Heart right ventricle (tissue), 16 donors: Measurements from ENCODE around the gene MX1. TPM values are rescaled to one million over a fixed set of nuclear protein-coding genes. Genes with fewer than 3 reads are reported as not detected.

Source experiments
- ATAC-seq, 8 donors: fragments of 200-7000 bp; cut with Tn5 transposase; one replicate each; pipeline ENCODE4 v1.9.1; 2020; ENCODE audit warnings: mild to moderate bottlenecking in 8 of 8, moderate library complexity in 8 of 8, moderate number of reproducible peaks in 1 of 8
- DNase-seq, 2 donors: peaks; one replicate each; pipeline ENCODE4 v3.0.0-alpha.2; 2020
- H3K27ac ChIP-seq, 10 donors: fragments of 200-600 bp; sonication (generic) in 2 of 10; one replicate each; pipeline versions ENCODE4 v1.5.0 to v1.8.0; 2020 to 2022; ENCODE audit warnings: mild to moderate bottlenecking in 3 of 10
- H3K27me3 ChIP-seq, 7 donors: fragments of 200-600 bp; one replicate each; pipeline ENCODE4 v1.8.0; 2021 to 2022; ENCODE audit warnings: mild to moderate bottlenecking in 2 of 7
- H3K36me3 ChIP-seq, 9 donors: fragments of 200-600 bp; sonication (generic) in 1 of 9; one replicate each; pipeline versions ENCODE4 v1.5.0 to v1.8.0; 2020 to 2022; ENCODE audit warnings: mild to moderate bottlenecking in 2 of 9
- H3K4me1 ChIP-seq, 9 donors: fragments of 200-600 bp; sonication (generic) in 1 of 9; one replicate each; pipeline versions ENCODE4 v1.5.0 to v1.8.0; 2020 to 2022; ENCODE audit warnings: mild to moderate bottlenecking in 4 of 9
- H3K4me3 ChIP-seq, 10 donors: fragments of 200-600 bp; sonication (generic) in 2 of 10; one replicate each; pipeline versions ENCODE4 v1.5.0 to v1.8.0; 2020 to 2022; ENCODE audit warnings: mild to moderate bottlenecking in 7 of 10, moderate library complexity in 2 of 10
- H3K9me3 ChIP-seq, 11 donors: fragments of 200-600 bp in 10 of 11; sonication (generic) in 2 of 11; one replicate each; pipeline versions ENCODE4 v1.5.0 to v1.8.0; 2013 to 2022; ENCODE audit warnings: mild to moderate bottlenecking in 2 of 11, control low read depth in 1 of 11, moderate library complexity in 1 of 11
- WGBS, 2 donors: extraction: QIAGEN DNeasy Blood & Tissue Kit; methylation state at CpG; one replicate each; pipeline ENCODE4 v1.1.7; 2013; ENCODE audit warnings: inconsistent platforms in 1 of 2; 5-methylcytosine and 5-hydroxymethylcytosine counted together
- intact Hi-C, 10 donors: fragments of 100-400 bp; cut with DNase I; formaldehyde crosslinking; loops; one replicate each; pipeline versions ENCODE4 v1.11.1 to v1.14.2; 2022
- polyA plus RNA-seq, 2 donors: library from polyadenylated mRNA; stranded (reverse); fragments of 200-250 nt; gene quantifications; one replicate each; pipeline ENCODE4 v1.2.3, GENCODE V29; 2013
- total RNA-seq, 10 donors: library from RNA; stranded (reverse); fragmentation: NEBNext Ultra II Directional in 3 of 10; extraction: Animal tissue kit (Norgen Biotek cat#: 25700) in 3 of 10; gene quantifications; one replicate each; pipeline versions ENCODE4 v1.2.1 to v1.2.4, GENCODE V29; 2021 to 2023
- TF ChIP-seq, protein P1 (sequence below), 9 donors: fragments of 200-600 bp; sonication (generic) in 2 of 9; IDR thresholded peaks; one replicate each; pipeline versions ENCODE4 v1.5.0 to v1.8.0; 2021 to 2022; ENCODE audit warnings: antibody characterized with exemption in 9 of 9, mild to moderate bottlenecking in 5 of 9, moderate library complexity in 1 of 9
- donor health status: Arrhythmogenic right ventricular cardiomyopathy.
- donor health status: ischemic (EF 13 %, LVEDD 7.1; RV severe dilation, severe dysfunction).
- donor health status: healthy with polysubstance abuse.
- donor health status: DM: no; HTN: yes; CAD: no.
- donor health status: DM: no; HTN: no; CAD: no.
- donor health status: ischemic (EF 25% LVEDD 6.9; RV normal size, moderate dysfunction).
- donor health status: ischemic (EF 25% LVEDD 5.7; RV mildly dilated, moderate dysfunction).
- donor health status: healthy.
- donor health status: DM: yes; HTN: yes; CAD: no.
- donor health status: Ischemic cardiomyopathy.
- donor health status: ischemic (EF 35%, LVEDD 5.7; RV mildly dilated, moderate dysfunction).
- donor health status: nonischemic (EF 11% LVEDD 7.7; RV severe dilation, severe dysfunction).
- donor health status: DM: yes; HTN: yes; CAD: no.
- donor health status: PGD.
- donor health status: ischemic (EF 29% LVEDD 5.4; RV normal size, mild dysfunction).
- donor health status: nonischemic (EF 23%, LVEDD 6.1; RV moderate dilation, normal function).

The MX1 gene
- total and polyA plus RNA-seq, 12 donors, result 5.4 to 50.0 (median 18.1) TPM

DNA sequence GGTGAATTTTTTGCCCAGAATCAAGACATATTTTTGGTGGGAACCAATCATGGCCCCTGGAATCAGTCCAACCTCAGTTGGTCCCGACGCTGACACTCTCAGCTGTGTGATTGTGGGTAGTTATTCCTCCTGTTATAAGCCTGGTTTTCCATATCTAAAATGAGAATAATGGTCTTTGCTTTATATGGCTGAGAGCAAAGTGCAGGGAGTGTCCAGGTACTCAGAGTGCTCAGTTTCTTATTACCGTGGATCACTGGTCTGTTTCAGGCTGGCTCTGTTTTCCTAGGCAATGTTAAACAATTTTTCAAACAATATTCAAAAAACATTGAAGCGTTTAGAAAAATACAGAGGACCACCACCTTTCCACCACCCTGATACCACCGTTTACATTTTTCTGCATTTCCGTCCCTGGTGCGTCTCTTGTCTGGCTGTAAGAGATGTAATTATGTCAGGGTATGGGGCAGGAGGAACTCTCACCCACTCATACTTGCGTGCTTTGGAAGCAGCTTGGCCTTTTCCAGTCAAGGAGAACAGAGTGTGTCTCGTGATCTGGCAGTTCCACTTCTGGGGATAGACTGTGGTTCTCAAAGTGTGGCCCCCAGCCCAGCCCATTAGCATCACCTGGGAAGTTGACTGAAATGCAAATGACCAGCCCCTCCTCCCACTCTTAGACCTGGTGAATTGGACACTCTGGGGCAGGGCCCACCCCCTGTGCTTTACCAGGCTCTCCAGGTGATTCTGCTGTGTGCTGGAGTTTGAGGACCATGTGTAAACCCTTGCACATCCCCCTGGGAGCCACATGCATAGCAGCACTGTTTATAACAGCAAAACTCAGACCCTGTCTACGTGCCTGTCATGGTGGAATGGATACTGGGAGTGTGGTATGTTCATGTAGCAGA lies 6.8 kb downstream of the MX1 start:
- H3K36me3 ChIP-seq, result peaks cover 0 to 100% (median 59%) of the 10 kb centered on the region in 9 donors
- peaks cover 0 to 22% (median 1%) of the 10 kb centered on the region in 9 donors for H3K4me1 ChIP-seq
- H3K27ac ChIP-seq, result no peak overlapping the region
- TF ChIP-seq, protein P1, sequence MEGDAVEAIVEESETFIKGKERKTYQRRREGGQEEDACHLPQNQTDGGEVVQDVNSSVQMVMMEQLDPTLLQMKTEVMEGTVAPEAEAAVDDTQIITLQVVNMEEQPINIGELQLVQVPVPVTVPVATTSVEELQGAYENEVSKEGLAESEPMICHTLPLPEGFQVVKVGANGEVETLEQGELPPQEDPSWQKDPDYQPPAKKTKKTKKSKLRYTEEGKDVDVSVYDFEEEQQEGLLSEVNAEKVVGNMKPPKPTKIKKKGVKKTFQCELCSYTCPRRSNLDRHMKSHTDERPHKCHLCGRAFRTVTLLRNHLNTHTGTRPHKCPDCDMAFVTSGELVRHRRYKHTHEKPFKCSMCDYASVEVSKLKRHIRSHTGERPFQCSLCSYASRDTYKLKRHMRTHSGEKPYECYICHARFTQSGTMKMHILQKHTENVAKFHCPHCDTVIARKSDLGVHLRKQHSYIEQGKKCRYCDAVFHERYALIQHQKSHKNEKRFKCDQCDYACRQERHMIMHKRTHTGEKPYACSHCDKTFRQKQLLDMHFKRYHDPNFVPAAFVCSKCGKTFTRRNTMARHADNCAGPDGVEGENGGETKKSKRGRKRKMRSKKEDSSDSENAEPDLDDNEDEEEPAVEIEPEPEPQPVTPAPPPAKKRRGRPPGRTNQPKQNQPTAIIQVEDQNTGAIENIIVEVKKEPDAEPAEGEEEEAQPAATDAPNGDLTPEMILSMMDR (IDR thresholded peaks at IDR 0.05), result no peak
- peaks cover 0 to under 1% (median 0%) of the 10 kb centered on the region in 7 donors for H3K27me3 ChIP-seq
- intact Hi-C loops, result no loop called here
- 78 to 96% methylated on average over 10 of the region's 10 CpGs for WGBS, 2 donors
- H3K4me3 ChIP-seq, result no peak overlapping the region
- DNase-seq (no peak), ATAC-seq (no peak)
- peaks cover 0 to 17% (median 0%) of the 10 kb centered on the region in 11 donors for H3K9me3 ChIP-seq

DNA sequence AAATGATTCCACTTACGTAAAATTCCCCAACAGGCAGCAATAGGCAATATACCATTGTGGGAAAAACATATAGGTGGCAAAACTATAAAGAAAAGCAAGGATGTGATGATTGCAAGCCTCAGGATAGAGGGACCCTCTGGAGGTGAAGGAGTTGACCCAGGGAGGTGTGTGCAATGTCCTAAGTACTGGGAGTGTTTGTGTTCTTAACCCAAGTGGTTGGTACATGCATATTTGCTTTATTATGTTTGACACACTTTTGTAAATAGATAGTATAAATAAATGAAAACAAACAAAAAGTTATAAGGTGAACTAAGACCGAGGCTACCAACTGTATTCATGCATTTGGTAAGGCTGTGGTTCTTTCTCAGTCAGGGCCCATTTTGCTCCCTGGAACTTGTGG lies 7.5 kb downstream of the MX1 start:
- Histone ChIP-seq H3K27ac (no peak overlapping the region), H3K4me1 (peaks cover 0 to 15% (median 0%) of the 10 kb centered on the region in 9 donors), H3K9me3 (peaks cover 0 to 17% (median 0%) of the 10 kb centered on the region in 11 donors), H3K4me3 (no peak overlapping the region), H3K27me3 (no peaks in the 10 kb centered on the region), H3K36me3 (peaks cover 0 to 100% (median 60%) of the 10 kb centered on the region in 9 donors)
- DNase-seq (no peak), ATAC-seq (no peak)
- 94 to 95% methylated on average over 2 of the region's 2 CpGs for WGBS, 2 donors
- TF ChIP-seq, protein P1 (IDR thresholded peaks at IDR 0.05), result no peak
- intact Hi-C loops, result no loop called here

DNA sequence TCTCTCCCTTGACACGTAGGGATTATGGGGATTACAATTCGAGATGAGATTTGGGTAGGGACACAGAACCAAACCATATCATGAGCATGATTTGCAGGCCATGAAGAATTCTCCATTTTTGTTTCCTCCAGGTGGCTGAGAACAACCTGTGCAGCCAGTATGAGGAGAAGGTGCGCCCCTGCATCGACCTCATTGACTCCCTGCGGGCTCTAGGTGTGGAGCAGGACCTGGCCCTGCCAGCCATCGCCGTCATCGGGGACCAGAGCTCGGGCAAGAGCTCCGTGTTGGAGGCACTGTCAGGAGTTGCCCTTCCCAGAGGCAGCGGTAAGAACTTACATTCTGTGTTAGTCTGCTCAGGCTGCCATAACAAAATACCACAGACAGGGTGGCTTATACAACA lies 9.7 kb downstream of the MX1 start:
- Histone ChIP-seq H3K4me3 (no peak overlapping the region), H3K9me3 (peaks cover 0 to 17% (median 0%) of the 10 kb centered on the region in 11 donors), H3K36me3 (peaks cover 0 to 100% (median 66%) of the 10 kb centered on the region in 9 donors), H3K27me3 (no peaks in the 10 kb centered on the region), H3K27ac (no peak overlapping the region), H3K4me1 (no peaks in the 10 kb centered on the region)
- WGBS, 2 donors, result 92 to 95% methylated on average over 11 of the region's 11 CpGs
- no peak for ATAC-seq
- DNase-seq, result no peak
- TF ChIP-seq, protein P1 (IDR thresholded peaks at IDR 0.05), result no peak
- intact Hi-C loops, result loop anchor here in 1 of 10 donors (5.0 kb wide), 1 partner anchor 48 kb away; no protein-coding TSS in a partner anchor

DNA sequence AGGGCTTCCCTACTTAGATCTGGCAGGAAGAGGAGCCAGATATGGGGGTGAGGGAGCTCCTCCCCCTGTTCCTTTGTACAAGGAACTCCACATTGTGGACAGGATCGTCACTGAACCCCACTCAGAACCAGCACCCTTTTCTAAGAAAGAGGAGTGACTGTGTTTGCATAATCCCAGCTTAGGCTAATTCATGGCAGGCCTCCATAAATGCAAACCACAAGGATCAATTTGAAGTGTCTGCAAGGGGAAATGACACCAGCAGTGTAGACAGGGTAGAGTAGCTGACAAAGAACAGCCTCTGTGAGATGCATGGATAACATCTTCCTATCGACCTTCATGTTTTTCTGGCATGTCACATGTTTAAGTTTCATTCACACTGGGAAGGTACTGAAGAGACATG lies 11.7 kb downstream of the MX1 start:
- 57 to 58% methylated on average over 2 of the region's 2 CpGs for WGBS, 2 donors
- ATAC-seq (no peak), DNase-seq (no peak)
- peaks cover 0 to 17% (median 0%) of the 10 kb centered on the region in 11 donors for H3K9me3 ChIP-seq
- H3K27me3 ChIP-seq, result no peaks in the 10 kb centered on the region
- H3K27ac ChIP-seq, result no peak overlapping the region
- intact Hi-C loops, result loop anchor here in 1 of 10 donors (5.0 kb wide), 1 partner anchor 50 kb away; no protein-coding TSS in a partner anchor
- H3K36me3 ChIP-seq, result peaks cover 0 to 100% (median 63%) of the 10 kb centered on the region in 9 donors
- no peaks in the 10 kb centered on the region for H3K4me1 ChIP-seq
- H3K4me3 ChIP-seq, result no peak overlapping the region
- TF ChIP-seq, protein P1 (IDR thresholded peaks at IDR 0.05), result no peak
